Measurements from ENCODE around the gene GDAP2. TPM values are rescaled to one million over a fixed set of nuclear protein-coding genes. Genes with fewer than 3 reads are reported as not detected.

The GDAP2 gene
- total RNA-seq, 4 donors from 2014 or later: 18.1 to 20.4 (median 19.7) TPM

DNA sequence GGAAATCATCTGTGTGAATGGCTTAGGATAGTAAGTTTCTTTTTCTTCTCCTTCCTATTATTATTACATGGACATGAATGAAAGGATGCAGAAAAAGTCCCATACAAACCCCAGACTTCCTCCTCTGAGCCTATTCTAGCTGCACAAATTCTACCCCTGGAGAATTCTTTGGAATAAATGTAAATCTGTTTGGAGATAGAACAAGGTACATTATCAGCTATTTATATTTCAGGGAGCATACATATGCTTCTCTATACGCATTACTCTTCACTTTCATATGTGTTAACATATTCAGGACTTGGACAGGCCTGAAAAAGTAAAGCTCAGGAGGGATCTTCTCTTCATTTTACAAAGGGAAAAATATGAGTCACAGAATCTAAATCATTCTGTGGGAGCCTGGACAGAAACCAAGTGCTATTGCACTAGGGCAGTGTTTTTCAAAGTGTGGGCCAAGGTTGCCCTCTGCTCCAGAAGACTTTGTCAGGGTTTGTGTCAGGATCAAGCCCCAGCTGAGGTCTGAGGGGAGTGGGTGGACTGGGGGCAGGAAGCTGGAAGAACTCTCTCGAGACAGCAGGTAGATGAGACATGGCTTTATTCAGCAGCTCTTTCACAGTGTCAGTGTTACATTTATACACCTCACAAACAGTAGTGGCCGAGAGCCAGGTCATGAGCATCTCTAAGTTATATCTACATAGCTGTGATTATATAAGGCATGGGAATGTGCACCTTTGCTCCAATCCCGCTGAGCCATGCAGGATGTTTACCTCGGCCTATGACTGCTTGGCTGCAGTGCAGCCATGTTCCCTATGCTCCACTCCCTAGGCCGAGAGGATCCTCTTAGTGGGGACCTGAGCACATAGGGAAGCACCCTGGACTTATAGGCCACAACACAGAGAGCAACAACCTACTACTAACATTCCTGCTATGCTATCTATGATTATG, 114.3 kb downstream of the GDAP2 start:
- 80 to 81% methylated on average over 6 of the region's 6 CpGs for WGBS, 2 donors
- intact Hi-C loops (cut with DNase I; ENCODE audit: low total_unique reads): no loop called here
- no peak for DNase-seq (ENCODE audit: low spot score in 2 of 2)

More for the DNA sequence above, 114.3 kb downstream of the GDAP2 start:
- TF ChIP-seq, protein P1, sequence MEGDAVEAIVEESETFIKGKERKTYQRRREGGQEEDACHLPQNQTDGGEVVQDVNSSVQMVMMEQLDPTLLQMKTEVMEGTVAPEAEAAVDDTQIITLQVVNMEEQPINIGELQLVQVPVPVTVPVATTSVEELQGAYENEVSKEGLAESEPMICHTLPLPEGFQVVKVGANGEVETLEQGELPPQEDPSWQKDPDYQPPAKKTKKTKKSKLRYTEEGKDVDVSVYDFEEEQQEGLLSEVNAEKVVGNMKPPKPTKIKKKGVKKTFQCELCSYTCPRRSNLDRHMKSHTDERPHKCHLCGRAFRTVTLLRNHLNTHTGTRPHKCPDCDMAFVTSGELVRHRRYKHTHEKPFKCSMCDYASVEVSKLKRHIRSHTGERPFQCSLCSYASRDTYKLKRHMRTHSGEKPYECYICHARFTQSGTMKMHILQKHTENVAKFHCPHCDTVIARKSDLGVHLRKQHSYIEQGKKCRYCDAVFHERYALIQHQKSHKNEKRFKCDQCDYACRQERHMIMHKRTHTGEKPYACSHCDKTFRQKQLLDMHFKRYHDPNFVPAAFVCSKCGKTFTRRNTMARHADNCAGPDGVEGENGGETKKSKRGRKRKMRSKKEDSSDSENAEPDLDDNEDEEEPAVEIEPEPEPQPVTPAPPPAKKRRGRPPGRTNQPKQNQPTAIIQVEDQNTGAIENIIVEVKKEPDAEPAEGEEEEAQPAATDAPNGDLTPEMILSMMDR (IDR thresholded peaks at IDR 0.05): no peak
- TF ChIP-seq POLR2A (IDR thresholded peaks at IDR 0.05): no peak
- H3K4me3 ChIP-seq (ENCODE audit: low read depth, poor library complexity, severe bottlenecking): no peak overlapping the region

Other genes starting within 250 kb of the GDAP2 start
- gene WDR3, start 118 bp upstream of the GDAP2 start, total RNA-seq: 10 to 100 TPM; 10.2 to 35.5 (median 17.9) TPM

All from lower leg skin (tissue), 4 donors.